ENCODE data around the gene AADACL4.

GRCh38 chr1:12601700-12602658 is 41.9 kb upstream of the AADACL4 start:
- TF ChIP-seq POLR2A (IDR thresholded peaks at IDR 0.05; ENCODE audit: low read length), result no peak
- TF ChIP-seq GATA1 (IDR thresholded peaks at IDR 0.05; ENCODE audit: low read depth, low read length), result no peak
